SHP77 (cell line): ENCODE data around the gene APBA2.

ENCODE experiments used
- DNase-seq, 2 experiments: peaks; one replicate each; lab custom pipeline; 2025; lab: John Stamatoyannopoulos, UW

The APBA2 gene

GRCh38 chr15:29134239-29134638 is 248.5 kb downstream of the APBA2 start:
- no peak for DNase-seq

GRCh38 chr15:29134641-29135308 is 249.0 kb downstream of the APBA2 start:
- DNase-seq, result no peak

- DNase-seq, result no peak
Measured at GRCh38 chr15:29135309-29135657, 249.5 kb downstream of the APBA2 start.

GRCh38 chr15:29135702-29136646 is 250.2 kb downstream of the APBA2 start:
- no peak for DNase-seq

- DNase-seq, result no peak
Measured at GRCh38 chr15:29138260-29138659, 252.5 kb downstream of the APBA2 start.

- DNase-seq, result no peak
Measured at GRCh38 chr15:29139072-29139471, 253.3 kb downstream of the APBA2 start.

- peak; percentile 55 to 57 for DNase-seq
Measured at GRCh38 chr15:29139540-29140459, 254.0 kb downstream of the APBA2 start.

GRCh38 chr15:29140475-29141307 is 254.9 kb downstream of the APBA2 start:
- DNase-seq, result no peak

- no peak for DNase-seq
Measured at GRCh38 chr15:29141308-29142128, 255.7 kb downstream of the APBA2 start.

GRCh38 chr15:29142129-29142747 is 256.5 kb downstream of the APBA2 start:
- DNase-seq, result no peak

GRCh38 chr15:29143293-29143692 is 257.5 kb downstream of the APBA2 start:
- no peak for DNase-seq

GRCh38 chr15:29143909-29144635 is 258.3 kb downstream of the APBA2 start:
- no peak for DNase-seq

GRCh38 chr15:29149738-29150075 is 263.9 kb downstream of the APBA2 start:
- no peak for DNase-seq

GRCh38 chr15:29150515-29151483 is 265.0 kb downstream of the APBA2 start:
- DNase-seq, result no peak

GRCh38 chr15:29151484-29151857 is 265.7 kb downstream of the APBA2 start:
- DNase-seq, result no peak

GRCh38 chr15:29156521-29156920 is 270.7 kb downstream of the APBA2 start:
- DNase-seq, result no peak

- no peak for DNase-seq
Measured at GRCh38 chr15:29159771-29160455, 274.1 kb downstream of the APBA2 start.

- DNase-seq, result no peak
Measured at GRCh38 chr15:29162411-29162810, 276.6 kb downstream of the APBA2 start.
